CD8-positive, alpha-beta memory T cell (primary cell): ENCODE data around the gene GAS6. TPM values are rescaled to one million over a fixed set of nuclear protein-coding genes. Genes with fewer than 3 reads are reported as not detected.

Experiments
- CTCF ChIA-PET: fragments of 350-600 bp; sonication (Branson Sonifier 250); formaldehyde crosslinking; loops from one replicate; lab custom pipeline; 2021; ENCODE audit warnings: antibody characterized with exemption; lab: Charles Lee
- POLR2A ChIA-PET: fragments of 350-600 bp; sonication (Branson Sonifier 250); formaldehyde crosslinking; loops from one replicate; lab custom pipeline; 2021; ENCODE audit warnings: antibody characterized with exemption; lab: Charles Lee
- DNase-seq, 5 donors: peaks; one replicate each; pipeline versions ENCODE4 v3.0.0 to v3.0.0-alpha.2; 2020 to 2022; ENCODE audit warnings: mixed read lengths in 1 of 5
- H3K27ac ChIP-seq: one replicate; pipeline ENCODE4 v1.7.0; 2013; ENCODE audit warnings: low read depth, mild to moderate bottlenecking, low read length, moderate library complexity
- H3K27me3 ChIP-seq: 2 replicates; pipeline ENCODE4 v1.7.0; 2013; ENCODE audit warnings: low read length, mild to moderate bottlenecking; ENCODE audit not compliant: insufficient read depth, poor library complexity, severe bottlenecking
- H3K36me3 ChIP-seq: 2 replicates; pipeline ENCODE4 v1.7.0; 2013; ENCODE audit warnings: mild to moderate bottlenecking, low read length, moderate library complexity; ENCODE audit not compliant: insufficient read depth
- H3K4me1 ChIP-seq: 2 replicates; pipeline ENCODE4 v1.7.0; 2013; ENCODE audit warnings: mild to moderate bottlenecking, low read length, moderate library complexity; ENCODE audit not compliant: insufficient read depth
- H3K4me3 ChIP-seq: 2 replicates; pipeline ENCODE4 v1.7.0; 2013; ENCODE audit warnings: mild to moderate bottlenecking, low read length
- H3K9me3 ChIP-seq: 2 replicates; pipeline ENCODE4 v1.7.0; 2013; ENCODE audit warnings: mild to moderate bottlenecking, low read length
- H3K27ac Mint-ChIP-seq, 8 donors: one replicate each; pipeline ENCODE4 v1.8.0; 2020 to 2021; ENCODE audit warnings: mixed read lengths in 8 of 8, mild to moderate bottlenecking in 6 of 8, inconsistent platforms in 3 of 8, moderate library complexity in 3 of 8
- H3K27me3 Mint-ChIP-seq, 2 donors: one replicate each; pipeline ENCODE4 v1.8.0; 2020 to 2021; ENCODE audit warnings: mixed read lengths in 2 of 2, mild to moderate bottlenecking in 1 of 2, moderate library complexity in 1 of 2
- H3K36me3 Mint-ChIP-seq, 3 donors: one replicate each; pipeline ENCODE4 v1.8.0; 2020 to 2021; ENCODE audit warnings: mixed read lengths in 3 of 3, inconsistent platforms in 1 of 3, mild to moderate bottlenecking in 1 of 3
- H3K4me1 Mint-ChIP-seq, 3 donors: one replicate each; pipeline ENCODE4 v1.8.0; 2020 to 2021; ENCODE audit warnings: mixed read lengths in 3 of 3, inconsistent platforms in 1 of 3, mild to moderate bottlenecking in 1 of 3
- H3K4me3 Mint-ChIP-seq, 7 donors: one replicate each; pipeline ENCODE4 v1.8.0; 2020 to 2021; ENCODE audit warnings: mixed read lengths in 7 of 7, mild to moderate bottlenecking in 6 of 7, moderate library complexity in 4 of 7, inconsistent platforms in 2 of 7
- H3K9me3 Mint-ChIP-seq, 5 donors: one replicate each; pipeline ENCODE4 v1.8.0; 2020 to 2022; ENCODE audit warnings: mixed read lengths in 5 of 5, mild to moderate bottlenecking in 3 of 5, moderate library complexity in 2 of 5, inconsistent platforms in 1 of 5
- polyA plus RNA-seq: library from polyadenylated mRNA; unstranded; fragments of 300-500 nt; fragmentation: Illumina TruSeq; gene quantifications from one replicate; pipeline ENCODE4 v1.2.3, GENCODE V29; 2021
- total RNA-seq, 2 experiments: library from RNA; stranded (reverse); gene quantifications; one replicate each; pipeline ENCODE4 v1.2.3, GENCODE V29; 2021

GAS6 gene
- total and polyA plus RNA-seq, 3 experiments from 2014 or later: 0.42 to 0.50 (median 0.47) TPM

GRCh38 chr13:113789167-113789566 lies 74.7 kb downstream of the GAS6 start:
- Histone ChIP-seq H3K27ac (no peak overlapping the region), H3K4me3 (no peak overlapping the region), H3K4me1 (no peaks in the 10 kb centered on the region), H3K9me3 (no peaks in the 10 kb centered on the region), H3K36me3 (no peaks in the 10 kb centered on the region), H3K27me3 (no peaks in the 10 kb centered on the region)
- CTCF ChIA-PET: no interaction called here
- Mint-ChIP-seq H3K9me3 (no peaks in the 10 kb centered on the region), H3K27me3 (peaks cover 9 to 25% of the 10 kb centered on the region in 2 donors), H3K36me3 (no peaks in the 10 kb centered on the region), H3K27ac (no peak overlapping the region), H3K4me3 (no peak overlapping the region), H3K4me1 (no peaks in the 10 kb centered on the region)
- POLR2A ChIA-PET: no interaction called here
- DNase-seq: no peak

- POLR2A ChIA-PET: no interaction called here
- H3K4me3 Mint-ChIP-seq: no peak overlapping the region
- H3K36me3 Mint-ChIP-seq: no peaks in the 10 kb centered on the region
Observed at GRCh38 chr13:113788413-113789135, 75.3 kb downstream of the GAS6 start.

GRCh38 chr13:113787694-113788093 lies 76.2 kb downstream of the GAS6 start:
- Mint-ChIP-seq H3K27ac (no peak overlapping the region), H3K4me1 (no peaks in the 10 kb centered on the region), H3K4me3 (no peak overlapping the region), H3K36me3 (no peaks in the 10 kb centered on the region), H3K9me3 (no peaks in the 10 kb centered on the region), H3K27me3 (peaks cover 14 to 37% of the 10 kb centered on the region in 2 donors)
- Histone ChIP-seq H3K27me3 (no peaks in the 10 kb centered on the region), H3K36me3 (no peaks in the 10 kb centered on the region), H3K27ac (no peak overlapping the region), H3K4me3 (no peak overlapping the region), H3K4me1 (no peaks in the 10 kb centered on the region), H3K9me3 (no peaks in the 10 kb centered on the region)
- CTCF ChIA-PET: no interaction called here
- no peak for DNase-seq
- POLR2A ChIA-PET: no interaction called here

More at GRCh38 chr13:113788413-113789135, 75.3 kb downstream of the GAS6 start:
- peaks cover 10 to 29% of the 10 kb centered on the region in 2 donors for H3K27me3 Mint-ChIP-seq
- no peak overlapping the region for H3K27ac Mint-ChIP-seq
- Histone ChIP-seq H3K27me3 (no peaks in the 10 kb centered on the region), H3K27ac (no peak overlapping the region), H3K4me3 (no peak overlapping the region), H3K4me1 (no peaks in the 10 kb centered on the region), H3K36me3 (no peaks in the 10 kb centered on the region), H3K9me3 (no peaks in the 10 kb centered on the region)
- no peak for DNase-seq
- no peaks in the 10 kb centered on the region for H3K4me1 Mint-ChIP-seq
- H3K9me3 Mint-ChIP-seq: no peaks in the 10 kb centered on the region
- CTCF ChIA-PET: no interaction called here

GRCh38 chr13:113786262-113786841 lies 77.5 kb downstream of the GAS6 start:
- ChIA-PET POLR2A (no interaction called here), CTCF (no interaction called here)
- H3K4me3 Mint-ChIP-seq: no peak overlapping the region
- peak in 1 of 5 donors; percentile 5 for DNase-seq
- Histone ChIP-seq H3K4me1 (no peaks in the 10 kb centered on the region), H3K36me3 (no peaks in the 10 kb centered on the region), H3K27ac (no peak overlapping the region), H3K27me3 (no peaks in the 10 kb centered on the region), H3K9me3 (no peaks in the 10 kb centered on the region), H3K4me3 (no peak overlapping the region)
- H3K27me3 Mint-ChIP-seq: peaks cover 14 to 37% of the 10 kb centered on the region in 2 donors
- no peak overlapping the region for H3K27ac Mint-ChIP-seq
- H3K36me3 Mint-ChIP-seq: no peaks in the 10 kb centered on the region
- H3K4me1 Mint-ChIP-seq: no peaks in the 10 kb centered on the region
- no peaks in the 10 kb centered on the region for H3K9me3 Mint-ChIP-seq

- Mint-ChIP-seq H3K9me3 (no peaks in the 10 kb centered on the region), H3K27me3 (peaks cover 14 to 35% of the 10 kb centered on the region in 2 donors), H3K27ac (no peak overlapping the region), H3K4me3 (no peak overlapping the region), H3K4me1 (no peaks in the 10 kb centered on the region), H3K36me3 (no peaks in the 10 kb centered on the region)
- DNase-seq: no peak
- Histone ChIP-seq H3K27ac (no peak overlapping the region), H3K36me3 (no peaks in the 10 kb centered on the region), H3K9me3 (no peaks in the 10 kb centered on the region), H3K27me3 (no peaks in the 10 kb centered on the region), H3K4me3 (no peak overlapping the region), H3K4me1 (no peaks in the 10 kb centered on the region)
- CTCF ChIA-PET: no interaction called here
- POLR2A ChIA-PET: no interaction called here
Observed at GRCh38 chr13:113785051-113786010, 78.5 kb downstream of the GAS6 start.

- H3K36me3 Mint-ChIP-seq: no peaks in the 10 kb centered on the region
- no peak overlapping the region for H3K4me3 Mint-ChIP-seq
- H3K4me3 ChIP-seq: no peak overlapping the region
- no peaks in the 10 kb centered on the region for H3K36me3 ChIP-seq
- H3K27ac Mint-ChIP-seq: no peak overlapping the region
- peaks cover 12 to 32% of the 10 kb centered on the region in 2 donors for H3K27me3 Mint-ChIP-seq
- no peaks in the 10 kb centered on the region for H3K9me3 ChIP-seq
- CTCF ChIA-PET: no interaction called here
- H3K9me3 Mint-ChIP-seq: no peaks in the 10 kb centered on the region
- H3K27me3 ChIP-seq: no peaks in the 10 kb centered on the region
- POLR2A ChIA-PET: no interaction called here
- H3K4me1 ChIP-seq: no peaks in the 10 kb centered on the region
- no peaks in the 10 kb centered on the region for H3K4me1 Mint-ChIP-seq
- no peak overlapping the region for H3K27ac ChIP-seq
- DNase-seq: no peak
Observed at GRCh38 chr13:113784645-113785024, 79.2 kb downstream of the GAS6 start.

GRCh38 chr13:113783966-113784644 lies 79.8 kb downstream of the GAS6 start:
- Mint-ChIP-seq H3K9me3 (no peaks in the 10 kb centered on the region), H3K27me3 (peaks cover 10 to 33% of the 10 kb centered on the region in 2 donors), H3K4me1 (no peaks in the 10 kb centered on the region), H3K4me3 (no peak overlapping the region), H3K27ac (no peak overlapping the region), H3K36me3 (no peaks in the 10 kb centered on the region)
- H3K27me3 ChIP-seq: no peaks in the 10 kb centered on the region
- ChIA-PET CTCF (no interaction called here), POLR2A (no interaction called here)
- no peak overlapping the region for H3K27ac ChIP-seq
- H3K36me3 ChIP-seq: no peaks in the 10 kb centered on the region
- H3K9me3 ChIP-seq: no peaks in the 10 kb centered on the region
- no peaks in the 10 kb centered on the region for H3K4me1 ChIP-seq
- no peak overlapping the region for H3K4me3 ChIP-seq
- no peak for DNase-seq
